SK-N-SH (cell line): ENCODE results near the gene TDG. TPM values are rescaled to one million over a fixed set of nuclear protein-coding genes. Genes with fewer than 3 reads are reported as not detected.

Source experiments
- CTCF ChIA-PET: fragments of 300-600, 350-600 bp; formaldehyde crosslinking; extraction: SDS; loops from one replicate; lab custom pipeline; 2021; lab: Yijun Ruan, JAX
- POLR2A ChIA-PET: fragments of 350-600 bp; sonication (Branson Sonifier 250); formaldehyde crosslinking; extraction: SDS; loops from one replicate; lab custom pipeline; 2020; ENCODE audit warnings: antibody characterized with exemption, inconsistent platforms; lab: Yijun Ruan, JAX
- DNase-seq: peaks from one replicate; pipeline ENCODE4 v3.0.0; 2012
- H2AFZ ChIP-seq: fragments of 200-600 bp; sonication (generic); 2 replicates; pipeline ENCODE4 v1.8.1; 2016; ENCODE audit warnings: antibody characterized with exemption, mild to moderate bottlenecking, low read depth
- H3F3A ChIP-seq: fragments of 200-600 bp; sonication (generic); replicated peaks from 2 replicates; pipeline ENCODE3; 2016; ENCODE audit warnings: antibody characterized with exemption, mild to moderate bottlenecking; ENCODE audit not compliant: insufficient read depth
- H3K27ac ChIP-seq, 2 experiments: fragments of 200-500 bp in 1 of 2; fragments of 200-600 bp in 1 of 2; sonication (Bioruptor generic) in 1 of 2; sonication (generic), shearing (Covaris generic) in 1 of 2; 2 replicates each; pipeline versions ENCODE4 v1.5.1 to v1.6.1; 2014 to 2016; ENCODE audit warnings: low read depth in 2 of 2, inconsistent platforms in 1 of 2, low read length in 1 of 2, mild to moderate bottlenecking in 1 of 2, mixed read lengths in 1 of 2
- H3K27me3 ChIP-seq: fragments of 200-600 bp; sonication (generic), shearing (Covaris generic); 2 replicates; pipeline ENCODE4 v1.6.1; 2016; ENCODE audit warnings: mixed run types; ENCODE audit not compliant: insufficient read depth
- H3K36me3 ChIP-seq, 2 experiments: fragments of 200-500 bp in 1 of 2; fragments of 200-600 bp in 1 of 2; sonication (Bioruptor generic) in 1 of 2; sonication (generic) in 1 of 2; replicated peaks in 1 of 2; 2 replicates each; pipeline versions ENCODE3 to v1.5.1; 2014 to 2016; ENCODE audit warnings: low read length in 1 of 2, mild to moderate bottlenecking in 1 of 2; ENCODE audit not compliant: insufficient read depth in 2 of 2, control insufficient read depth in 1 of 2
- H3K4me1 ChIP-seq, 2 experiments: fragments of 200-500 bp in 1 of 2; fragments of 200-600 bp in 1 of 2; sonication (Bioruptor generic) in 1 of 2; sonication (generic), shearing (Covaris generic) in 1 of 2; 2 replicates each; pipeline versions ENCODE4 v1.5.1 to v1.6.1; 2014 to 2016; ENCODE audit warnings: low read depth in 1 of 2, low read length in 1 of 2, mixed run types in 1 of 2; ENCODE audit not compliant: insufficient read depth in 2 of 2, control insufficient read depth in 1 of 2
- H3K4me2 ChIP-seq: fragments of 200-600 bp; sonication (generic), shearing (Covaris generic); 2 replicates; pipeline ENCODE4 v1.6.1; 2017; ENCODE audit warnings: mixed run types
- H3K4me3 ChIP-seq, 2 experiments: fragments of 200-500 bp in 1 of 2; fragments of 200-600 bp in 1 of 2; sonication (Bioruptor generic) in 1 of 2; sonication (generic), shearing (Covaris generic) in 1 of 2; 2 replicates each; pipeline versions ENCODE4 v1.5.1 to v1.8.1; 2014 to 2016; ENCODE audit warnings: low read depth in 2 of 2, inconsistent platforms in 1 of 2, low read length in 1 of 2, mild to moderate bottlenecking in 1 of 2, mixed read lengths in 1 of 2, moderate library complexity in 1 of 2
- H3K79me2 ChIP-seq: fragments of 200-600 bp; sonication (generic); 2 replicates; pipeline ENCODE4 v1.8.1; 2017; ENCODE audit warnings: mild to moderate bottlenecking; ENCODE audit not compliant: insufficient read depth
- H3K9ac ChIP-seq: fragments of 200-600 bp; sonication (generic); 2 replicates; pipeline ENCODE4 v1.6.1; 2017; ENCODE audit warnings: mixed run types
- H3K9me2 ChIP-seq: fragments of 200-600 bp; sonication (generic); 2 replicates; pipeline ENCODE4 v1.6.1; 2017; ENCODE audit warnings: mixed run types
- H3K9me3 ChIP-seq: fragments of 200-600 bp; sonication (generic); 2 replicates; pipeline ENCODE4 v1.6.1; 2017; ENCODE audit warnings: mixed run types, mild to moderate bottlenecking, moderate library complexity
- H4K20me1 ChIP-seq: fragments of 200-600 bp; sonication (generic); 2 replicates; pipeline ENCODE4 v1.6.1; 2017; ENCODE audit warnings: mild to moderate bottlenecking, mixed run types; ENCODE audit not compliant: insufficient read depth
- CHD2 ChIP-seq: fragments of 150-350 bp; IDR thresholded peaks from 2 replicates; pipeline ENCODE4 v1.6.1; 2018; ENCODE audit warnings: low read length; ENCODE audit not compliant: partially characterized antibody
- CTCF ChIP-seq: fragments of 200-600 bp; sonication (generic); IDR thresholded peaks from 2 replicates; pipeline ENCODE4 v1.6.1; 2017; ENCODE audit warnings: antibody characterized with exemption, mild to moderate bottlenecking, moderate library complexity
- ELF1 ChIP-seq: IDR thresholded peaks from 2 replicates; pipeline ENCODE4 v1.4.0; 2012
- EP300 ChIP-seq, 2 experiments: IDR thresholded peaks; 2 replicates each; pipeline versions ENCODE4 v1.4.0 to v1.6.1; 2012; ENCODE audit warnings: borderline replicate concordance in 1 of 2, low read depth in 1 of 2, low read length in 1 of 2
- EZH2phosphoT487 ChIP-seq: fragments of 200-600 bp; sonication (generic); IDR thresholded peaks from 2 replicates; pipeline ENCODE4 v1.6.1; 2017; ENCODE audit warnings: low read depth, mixed run types, mild to moderate bottlenecking, antibody characterized with exemption, moderate library complexity, borderline replicate concordance
- FOSL2 ChIP-seq: IDR thresholded peaks from 2 replicates; pipeline ENCODE4 v1.4.0; 2012; ENCODE audit warnings: low read depth, mild to moderate bottlenecking, moderate library complexity, borderline replicate concordance
- FOXM1 ChIP-seq: IDR thresholded peaks from 2 replicates; pipeline ENCODE4 v1.4.0; 2012; ENCODE audit warnings: low read depth, mild to moderate bottlenecking
- IRF3 ChIP-seq: fragments of 150-350 bp; IDR thresholded peaks from 2 replicates; pipeline ENCODE4 v1.6.1; 2016; ENCODE audit warnings: mild to moderate bottlenecking, low read depth, low read length
- MAX ChIP-seq: IDR thresholded peaks from 2 replicates; pipeline ENCODE4 v1.4.0; 2012; ENCODE audit warnings: low read depth
- MEF2A ChIP-seq: IDR thresholded peaks from 2 replicates; pipeline ENCODE4 v1.4.0; 2012; ENCODE audit warnings: low read depth, borderline replicate concordance
- MXI1 ChIP-seq: IDR thresholded peaks from 2 replicates; pipeline ENCODE4 v1.6.1; 2012; ENCODE audit warnings: mild to moderate bottlenecking, low read depth, low read length, improper control_type of control experiment
- NRF1 ChIP-seq: IDR thresholded peaks from 2 replicates; pipeline ENCODE4 v1.6.1; 2012; ENCODE audit warnings: low read depth, mild to moderate bottlenecking, low read length
- PBX3 ChIP-seq: IDR thresholded peaks from 2 replicates; pipeline ENCODE4; 2012
- RFX5 ChIP-seq: IDR thresholded peaks from 2 replicates; pipeline ENCODE4 v1.6.1; 2012; ENCODE audit warnings: mild to moderate bottlenecking, improper control_type of control experiment, low read length
- RXRA ChIP-seq: IDR thresholded peaks from 2 replicates; pipeline ENCODE4 v1.4.0; 2012; ENCODE audit warnings: low read depth, mild to moderate bottlenecking, borderline replicate concordance
- SIN3A ChIP-seq: IDR thresholded peaks from 2 replicates; pipeline ENCODE4 v1.6.1; 2012; ENCODE audit warnings: low read depth, mild to moderate bottlenecking, low read length, moderate library complexity, borderline replicate concordance
- SMC3 ChIP-seq: IDR thresholded peaks from 2 replicates; pipeline ENCODE4 v1.6.1; 2012; ENCODE audit warnings: low read depth, low read length, improper control_type of control experiment
- TAF1 ChIP-seq: IDR thresholded peaks from 2 replicates; pipeline ENCODE4 v1.6.1; 2012; ENCODE audit warnings: low read depth, mild to moderate bottlenecking, low read length, moderate library complexity, borderline replicate concordance
- TCF12 ChIP-seq: IDR thresholded peaks from 2 replicates; pipeline ENCODE4 v1.4.0; 2012
- YY1 ChIP-seq: IDR thresholded peaks from 2 replicates; pipeline ENCODE4 v1.4.0; 2012; ENCODE audit warnings: low read depth, mild to moderate bottlenecking
- WGBS: methylation state at CpG from one replicate; pipeline ENCODE4 v1.1.6; 2017; ENCODE audit warnings: low lambda C conversion rate; 5-methylcytosine and 5-hydroxymethylcytosine counted together
- polyA plus RNA-seq, 3 experiments: library from polyadenylated mRNA; depleted of rRNA; stranded (reverse); fragments of >200 nt; gene quantifications; 2 replicates each; pipeline ENCODE4 v1.2.3, GENCODE V29; 2012

TDG gene
- polyA plus RNA-seq, 1 of the 3 experiments (the other 2 are of a cell fraction), result 11.3 TPM

- DNase-seq, result no peak
- Histone ChIP-seq H3K4me2 (no peak overlapping the region), H3K27ac (no peak overlapping the region), H3K9ac (no peak overlapping the region), H2AFZ (no peak overlapping the region), H3K79me2 (no peaks in the 10 kb centered on the region), H4K20me1 (no peaks in the 10 kb centered on the region), H3K9me3 (no peaks in the 10 kb centered on the region), H3K9me2 (no peaks in the 10 kb centered on the region), H3K4me3 (no peak overlapping the region), H3K36me3 (no peaks in the 10 kb centered on the region), H3K4me1 (no peaks in the 10 kb centered on the region), H3K27me3 (no peaks in the 10 kb centered on the region), H3F3A (no peaks in the 10 kb centered on the region)
- TF ChIP-seq ELF1 (no peak), RXRA (no peak), SIN3A (no peak), TCF12 (no peak), RFX5 (no peak), CTCF (no peak), CHD2 (no peak), PBX3 (no peak), EP300 (IDR thresholded peaks at IDR 0.05; ENCODE audit: borderline replicate concordance in 1 of 2, low read depth in 1 of 2, low read length in 1 of 2) (no peak), EZH2phosphoT487 (no peak), YY1 (no peak), NRF1 (no peak), MXI1 (no peak), TAF1 (no peak), SMC3 (no peak), MEF2A (no peak), FOSL2 (no peak), IRF3 (no peak), FOXM1 (no peak), MAX (no peak)
- ChIA-PET CTCF (interaction anchor here (1.0 kb wide), 1 partner anchor 55 kb away, joined by 3 read pairs; no protein-coding TSS in a partner anchor), POLR2A (no interaction called here)
- WGBS, result 74% methylated on average over 3 of the region's 3 CpGs
Measured at GRCh38 chr12:104000807-104001434, 35.2 kb downstream of the TDG start.
